GM13977 (cell line): ENCODE measurements around the gene BIRC7.
"Not testable (repeated sequence)": the region's sequence is repeated elsewhere in the genome, so short reads cannot be mapped to it uniquely, and the experiment has no call there.

ENCODE experiments used
- DNase-seq: peaks from one replicate; pipeline ENCODE4 v3.0.0; 2012; ENCODE audit warnings: low spot score
- in situ Hi-C: fragments of 300-500 bp; cut with MboI; formaldehyde crosslinking; loops from one replicate; pipeline ENCODE4 v1.12.0; 2022; ENCODE audit warnings: low sequenced_read_pairs, low pct_unique_long_range_greater_than_20kb, mixed read lengths, inconsistent platforms; ENCODE audit not compliant: unreplicated experiment
- TF ChIP-seq, protein P1 (sequence below): IDR thresholded peaks from 2 replicates; pipeline ENCODE4 v1.5.1; 2012; ENCODE audit warnings: mild to moderate bottlenecking, control low read depth; ENCODE audit not compliant: insufficient read depth; ENCODE audit errors: extremely low read depth, missing control alignments

BIRC7 gene

DNA sequence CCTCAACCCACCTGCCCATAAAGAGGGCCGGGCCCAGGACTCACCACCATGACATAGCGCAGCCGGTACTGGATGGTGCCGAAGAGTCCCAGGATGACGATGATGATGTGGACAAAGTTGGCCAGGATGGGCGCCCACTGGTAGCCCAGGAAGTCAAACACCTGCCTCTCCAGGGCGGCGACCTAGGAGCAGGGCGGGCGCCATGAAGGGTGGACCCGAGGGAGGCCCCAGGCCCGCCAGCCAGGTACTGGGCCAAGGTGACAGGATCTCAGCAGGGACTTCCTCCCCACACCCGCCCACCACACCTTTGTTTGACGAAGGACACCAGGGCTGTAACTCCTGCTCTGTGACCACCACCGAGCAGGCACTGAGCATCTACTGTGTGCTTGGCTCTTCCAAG, 14.2 kb downstream of the BIRC7 start:
- DNase-seq = no peak
- TF ChIP-seq, protein P1, sequence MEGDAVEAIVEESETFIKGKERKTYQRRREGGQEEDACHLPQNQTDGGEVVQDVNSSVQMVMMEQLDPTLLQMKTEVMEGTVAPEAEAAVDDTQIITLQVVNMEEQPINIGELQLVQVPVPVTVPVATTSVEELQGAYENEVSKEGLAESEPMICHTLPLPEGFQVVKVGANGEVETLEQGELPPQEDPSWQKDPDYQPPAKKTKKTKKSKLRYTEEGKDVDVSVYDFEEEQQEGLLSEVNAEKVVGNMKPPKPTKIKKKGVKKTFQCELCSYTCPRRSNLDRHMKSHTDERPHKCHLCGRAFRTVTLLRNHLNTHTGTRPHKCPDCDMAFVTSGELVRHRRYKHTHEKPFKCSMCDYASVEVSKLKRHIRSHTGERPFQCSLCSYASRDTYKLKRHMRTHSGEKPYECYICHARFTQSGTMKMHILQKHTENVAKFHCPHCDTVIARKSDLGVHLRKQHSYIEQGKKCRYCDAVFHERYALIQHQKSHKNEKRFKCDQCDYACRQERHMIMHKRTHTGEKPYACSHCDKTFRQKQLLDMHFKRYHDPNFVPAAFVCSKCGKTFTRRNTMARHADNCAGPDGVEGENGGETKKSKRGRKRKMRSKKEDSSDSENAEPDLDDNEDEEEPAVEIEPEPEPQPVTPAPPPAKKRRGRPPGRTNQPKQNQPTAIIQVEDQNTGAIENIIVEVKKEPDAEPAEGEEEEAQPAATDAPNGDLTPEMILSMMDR = no peak
- in situ Hi-C loops = loop anchor here (25.0 kb wide), 1 partner anchor 87 kb away; no protein-coding TSS in a partner anchor

DNA sequence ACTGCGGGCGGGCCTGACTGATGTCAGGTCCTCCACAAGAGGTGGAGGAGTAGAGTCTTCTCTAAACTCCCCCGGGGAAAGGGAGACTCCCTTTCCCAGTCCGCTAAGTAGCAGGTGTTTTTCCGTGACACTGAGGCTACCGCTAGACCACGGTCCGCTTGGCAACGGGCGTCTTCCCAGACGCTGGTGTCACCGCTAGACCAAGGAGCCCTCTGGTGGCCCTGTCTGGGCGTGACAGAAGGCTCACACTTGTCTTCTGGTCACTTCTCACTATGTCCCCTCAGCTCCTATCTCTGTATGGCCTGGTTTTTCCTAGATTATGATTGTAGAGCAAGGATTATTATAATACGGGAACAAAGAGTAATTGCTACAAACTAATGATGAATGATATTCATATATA, 15.6 kb downstream of the BIRC7 start:
- in situ Hi-C loops, DNase-seq: not testable (repeated sequence)
- TF ChIP-seq, protein P1 = peak; percentile 47

DNA sequence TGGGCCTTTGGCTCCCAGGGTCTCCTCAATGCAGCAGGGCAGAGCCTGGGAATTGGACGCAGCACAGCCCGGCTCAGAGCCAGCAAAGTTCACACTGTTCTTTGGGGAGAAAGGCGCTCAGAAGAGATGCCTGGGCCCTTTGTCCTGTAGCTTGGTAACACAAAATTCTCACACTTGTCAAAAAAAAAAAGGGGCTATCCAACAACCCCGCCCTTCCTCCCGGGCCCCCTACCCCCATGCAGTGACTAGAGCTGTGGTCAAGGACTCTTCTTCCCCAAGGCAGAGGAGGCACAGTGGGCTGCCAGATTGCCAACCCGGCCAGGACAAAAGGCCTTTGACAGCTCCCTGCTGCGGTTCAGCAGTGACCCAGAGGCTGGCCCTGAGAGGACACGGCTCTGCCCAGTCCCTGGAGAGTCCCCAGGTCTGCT, 16.6 kb downstream of the BIRC7 start:
- no peak for DNase-seq
- in situ Hi-C loops = no loop called here
- TF ChIP-seq, protein P1 = no peak

DNA sequence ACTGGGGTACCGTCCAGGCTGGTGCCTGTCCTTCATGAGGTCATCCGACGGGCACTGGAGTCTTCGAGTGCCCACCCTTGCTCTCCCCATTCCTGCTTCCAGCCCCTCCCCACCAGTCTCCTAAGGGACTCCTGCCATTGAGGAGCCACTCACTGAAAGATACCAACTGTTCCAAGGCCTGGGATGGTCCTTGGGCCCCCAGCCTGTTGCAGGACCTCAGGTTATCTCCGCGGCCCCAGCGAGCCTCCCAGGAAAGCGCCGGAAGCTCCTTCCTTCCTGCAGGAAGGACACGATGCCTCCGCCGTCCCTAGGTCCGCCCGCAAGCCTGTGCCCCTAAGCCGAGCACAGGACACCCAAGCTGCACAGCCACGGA, 17.3 kb downstream of the BIRC7 start:
- no peak for DNase-seq
- TF ChIP-seq, protein P1 = no peak
- in situ Hi-C loops = no loop called here

DNA sequence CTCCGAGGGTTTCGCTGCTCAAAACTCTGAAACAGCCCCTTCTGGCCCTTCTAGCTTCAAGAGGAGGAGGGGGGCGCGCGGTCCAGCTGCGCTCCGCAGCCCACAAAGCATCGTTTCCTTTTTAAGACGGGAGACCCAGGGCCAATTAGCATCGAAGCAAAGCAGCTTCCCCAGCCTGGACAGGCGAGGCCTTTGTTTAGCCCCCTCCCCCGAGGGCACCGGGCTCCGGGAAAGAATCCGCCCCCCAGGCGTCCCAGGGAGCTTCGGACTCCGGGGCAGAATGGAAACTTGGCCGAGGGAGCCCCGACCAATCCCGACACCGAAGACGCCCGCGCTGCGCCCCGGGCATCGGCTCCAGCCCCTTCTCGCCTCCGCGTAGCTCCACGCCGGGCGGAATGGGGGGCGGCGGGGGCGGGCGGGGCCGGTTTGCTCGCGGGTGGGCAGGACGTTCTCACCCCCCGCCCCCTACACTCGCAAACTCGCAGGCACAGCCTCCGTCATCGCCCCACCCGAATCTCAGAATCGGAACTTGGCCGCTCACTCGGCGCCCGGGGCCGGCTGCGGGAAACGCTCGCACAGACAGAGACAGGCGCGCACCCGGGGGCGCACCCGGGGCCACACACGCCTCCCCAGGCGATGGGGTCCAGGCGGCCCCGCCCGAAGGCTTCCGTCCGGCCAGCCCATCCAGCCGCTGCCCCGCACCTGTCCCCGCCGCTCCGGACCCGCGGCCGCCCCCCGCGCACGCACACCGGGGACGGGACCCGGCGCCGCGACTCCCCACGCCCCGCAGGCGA, 17.9 kb downstream of the BIRC7 start:
- TF ChIP-seq, protein P1 = no peak
- DNase-seq = peak; percentile 61
- in situ Hi-C loops = no loop called here

DNA sequence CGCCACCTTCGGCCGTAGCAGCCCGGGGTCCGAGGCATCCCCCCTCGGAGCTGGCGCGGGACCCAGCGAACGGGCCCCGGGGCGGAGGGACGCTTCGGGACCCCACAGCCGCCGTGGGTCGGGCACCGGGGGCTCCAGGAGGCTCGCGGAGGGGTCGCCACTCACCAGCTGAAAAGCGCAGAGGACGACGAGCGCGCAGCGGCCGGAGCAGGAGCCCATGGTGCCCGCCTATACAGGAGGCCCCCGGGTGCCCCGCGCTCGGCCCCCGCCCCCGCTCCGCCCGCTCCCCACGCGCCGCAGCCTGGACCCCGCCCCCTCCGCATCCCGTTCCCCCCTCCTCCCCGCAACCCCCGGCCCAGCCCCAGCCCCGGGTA, 18.5 kb downstream of the BIRC7 start, which contains the start of gene NKAIN4:
Gene NKAIN4 (minus strand): TSS at position 232 of the 374 bp plus-strand sequence. CDS start 13 bp downstream, at position 219.
- in situ Hi-C loops = no loop called here

More for the DNA sequence above, 18.5 kb downstream of the BIRC7 start, which contains the start of gene NKAIN4:
- DNase-seq = no peak
- TF ChIP-seq, protein P1 = no peak
